Activated T-cell treated with anti-CD3 and anti-CD28 coated beads, Interleukin-2, amount 50 U/mL, for 24 hours (primary cell): ENCODE data around the gene SELENOO.

Experiments used
- DNase-seq: peaks from one replicate; pipeline ENCODE4 v3.0.0-alpha.2; 2020
- H3K27ac Mint-ChIP-seq: 2 replicates; pipeline ENCODE4 v1.8.0; 2020; ENCODE audit warnings: mild to moderate bottlenecking, mixed read lengths
- H3K27me3 Mint-ChIP-seq: 2 replicates; pipeline ENCODE4 v1.8.0; 2020; ENCODE audit warnings: mixed read lengths
- H3K36me3 Mint-ChIP-seq: 2 replicates; pipeline ENCODE4 v1.8.0; 2020; ENCODE audit warnings: low read depth, mixed read lengths
- H3K4me1 Mint-ChIP-seq: 2 replicates; pipeline ENCODE4 v1.8.0; 2020; ENCODE audit warnings: low read depth, mixed read lengths
- H3K4me3 Mint-ChIP-seq: 2 replicates; pipeline ENCODE4 v1.8.0; 2020; ENCODE audit warnings: mild to moderate bottlenecking, moderate library complexity, mixed read lengths
- H3K9me3 Mint-ChIP-seq: 2 replicates; pipeline ENCODE4 v1.8.0; 2020; ENCODE audit warnings: mixed read lengths

The SELENOO gene

GRCh38 chr22:50251477-50252081, 50.8 kb downstream of the SELENOO start:
- peak; percentile 55 for DNase-seq
- Mint-ChIP-seq H3K27ac (no peak overlapping the region), H3K36me3 (peaks cover 20% of the 10 kb centered on the region)

GRCh38 chr22:50252082-50253045, 51.6 kb downstream of the SELENOO start:
- peak; percentile 82 for DNase-seq
- Mint-ChIP-seq H3K4me1 (peaks cover 17% of the 10 kb centered on the region), H3K9me3 (no peaks in the 10 kb centered on the region), H3K4me3 (peak overlapping the region; percentile 85), H3K27me3 (no peaks in the 10 kb centered on the region), H3K36me3 (peaks cover 13% of the 10 kb centered on the region), H3K27ac (no peak overlapping the region)

More at GRCh38 chr22:50251477-50252081, 50.8 kb downstream of the SELENOO start:
- Mint-ChIP-seq H3K4me1 (peaks cover 20% of the 10 kb centered on the region), H3K27me3 (no peaks in the 10 kb centered on the region), H3K9me3 (no peaks in the 10 kb centered on the region), H3K4me3 (peak overlapping the region; percentile 85)

GRCh38 chr22:50253046-50253915, 52.5 kb downstream of the SELENOO start:
- H3K4me3 Mint-ChIP-seq = no peak overlapping the region
- DNase-seq = no peak
- H3K36me3 Mint-ChIP-seq = peaks cover 4% of the 10 kb centered on the region
- H3K4me1 Mint-ChIP-seq = peaks cover 10% of the 10 kb centered on the region
- peaks cover 3% of the 10 kb centered on the region for H3K27me3 Mint-ChIP-seq
- H3K9me3 Mint-ChIP-seq = no peaks in the 10 kb centered on the region
- no peak overlapping the region for H3K27ac Mint-ChIP-seq

- no peak overlapping the region for H3K4me3 Mint-ChIP-seq
- peaks cover 10% of the 10 kb centered on the region for H3K4me1 Mint-ChIP-seq
- no peak overlapping the region for H3K27ac Mint-ChIP-seq
Observed at GRCh38 chr22:50253941-50254340, 53.1 kb downstream of the SELENOO start.

GRCh38 chr22:50255099-50255498, 54.3 kb downstream of the SELENOO start:
- Mint-ChIP-seq H3K27ac (no peak overlapping the region), H3K4me3 (no peak overlapping the region), H3K4me1 (peaks cover 6% of the 10 kb centered on the region), H3K9me3 (no peaks in the 10 kb centered on the region), H3K36me3 (peaks cover 4% of the 10 kb centered on the region), H3K27me3 (peaks cover 20% of the 10 kb centered on the region)
- DNase-seq = no peak

More at GRCh38 chr22:50253941-50254340, 53.1 kb downstream of the SELENOO start:
- Mint-ChIP-seq H3K27me3 (peaks cover 10% of the 10 kb centered on the region), H3K36me3 (peaks cover 4% of the 10 kb centered on the region), H3K9me3 (no peaks in the 10 kb centered on the region)
- no peak for DNase-seq

GRCh38 chr22:50255607-50256006, 54.8 kb downstream of the SELENOO start:
- Mint-ChIP-seq H3K4me3 (no peak overlapping the region), H3K27me3 (peaks cover 25% of the 10 kb centered on the region), H3K36me3 (peaks cover 2% of the 10 kb centered on the region), H3K27ac (no peak overlapping the region), H3K4me1 (peaks cover 2% of the 10 kb centered on the region), H3K9me3 (no peaks in the 10 kb centered on the region)
- DNase-seq = no peak

GRCh38 chr22:50256258-50256862, 55.5 kb downstream of the SELENOO start:
- no peaks in the 10 kb centered on the region for H3K4me1 Mint-ChIP-seq
- H3K27ac Mint-ChIP-seq = no peak overlapping the region
- H3K36me3 Mint-ChIP-seq = no peaks in the 10 kb centered on the region
- no peak overlapping the region for H3K4me3 Mint-ChIP-seq
- no peak for DNase-seq
- no peaks in the 10 kb centered on the region for H3K9me3 Mint-ChIP-seq
- peaks cover 26% of the 10 kb centered on the region for H3K27me3 Mint-ChIP-seq

GRCh38 chr22:50257041-50257440, 56.2 kb downstream of the SELENOO start:
- Mint-ChIP-seq H3K27me3 (peaks cover 29% of the 10 kb centered on the region), H3K4me3 (no peak overlapping the region), H3K36me3 (no peaks in the 10 kb centered on the region), H3K27ac (no peak overlapping the region), H3K4me1 (peaks cover 2% of the 10 kb centered on the region), H3K9me3 (no peaks in the 10 kb centered on the region)
- DNase-seq = no peak

- peaks cover 35% of the 10 kb centered on the region for H3K27me3 Mint-ChIP-seq
- H3K9me3 Mint-ChIP-seq = no peaks in the 10 kb centered on the region
- no peak overlapping the region for H3K4me3 Mint-ChIP-seq
- no peak for DNase-seq
- peaks cover 8% of the 10 kb centered on the region for H3K4me1 Mint-ChIP-seq
- no peak overlapping the region for H3K27ac Mint-ChIP-seq
- no peaks in the 10 kb centered on the region for H3K36me3 Mint-ChIP-seq
Observed at GRCh38 chr22:50257451-50258360, 56.9 kb downstream of the SELENOO start.

GRCh38 chr22:50258361-50259292, 57.8 kb downstream of the SELENOO start:
- DNase-seq = no peak
- H3K4me1 Mint-ChIP-seq = peaks cover 8% of the 10 kb centered on the region
- peaks cover 45% of the 10 kb centered on the region for H3K27me3 Mint-ChIP-seq
- H3K9me3 Mint-ChIP-seq = no peaks in the 10 kb centered on the region
- H3K36me3 Mint-ChIP-seq = no peaks in the 10 kb centered on the region
- H3K27ac Mint-ChIP-seq = no peak overlapping the region
- no peak overlapping the region for H3K4me3 Mint-ChIP-seq

GRCh38 chr22:50259302-50259701, 58.5 kb downstream of the SELENOO start:
- Mint-ChIP-seq H3K27me3 (peaks cover 49% of the 10 kb centered on the region), H3K4me3 (no peak overlapping the region), H3K4me1 (peaks cover 8% of the 10 kb centered on the region), H3K9me3 (no peaks in the 10 kb centered on the region), H3K27ac (no peak overlapping the region), H3K36me3 (no peaks in the 10 kb centered on the region)
- DNase-seq = no peak

GRCh38 chr22:50260434-50260800, 59.6 kb downstream of the SELENOO start:
- Mint-ChIP-seq H3K9me3 (no peaks in the 10 kb centered on the region), H3K27me3 (peaks cover 52% of the 10 kb centered on the region), H3K4me3 (peak overlapping the region; percentile 55), H3K4me1 (peaks cover 8% of the 10 kb centered on the region), H3K36me3 (no peaks in the 10 kb centered on the region), H3K27ac (no peak overlapping the region)
- no peak for DNase-seq
